ENCODE results near the gene ARHGAP10.

- TF ChIP-seq CTCF (IDR thresholded peaks at IDR 0.05), result no peak
- TF ChIP-seq POLR2A (IDR thresholded peaks at IDR 0.05), result no peak
These were observed 362.3 kb downstream of the ARHGAP10 start for GRCh38 chr4:148094149-148094548.
